Activated T-helper 1 cell treated with Interleukin-2 at 50 U/mL for 16 hours (primary cell): ENCODE results near the gene IREB2.
"Not testable (repeated sequence)": the region's sequence is repeated elsewhere in the genome, so short reads cannot be mapped to it uniquely, and the experiment has no call there.

ENCODE experiments used
- DNase-seq: peaks from one replicate; pipeline ENCODE4 v3.0.0-alpha.2; 2020; ENCODE audit warnings: low read depth

IREB2 gene

GRCh38 chr15:78407608-78408354, 30.2 kb upstream of the IREB2 start:
- DNase-seq, result no peak

DNA sequence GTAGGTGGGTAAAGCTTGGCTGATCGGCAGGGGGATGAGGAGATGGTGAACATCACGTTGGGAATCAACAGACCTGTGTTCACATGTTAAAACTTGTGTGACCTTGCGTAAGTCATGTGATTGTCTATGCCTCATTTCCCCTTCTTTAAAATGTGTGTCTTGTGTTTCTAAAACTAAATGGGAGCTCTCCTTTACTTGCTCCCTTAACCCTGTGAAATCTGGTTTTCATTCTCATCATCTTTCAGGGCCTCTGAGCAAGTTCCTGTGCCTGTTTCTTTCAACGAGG, 29.7 kb upstream of the IREB2 start:
- no peak for DNase-seq

GRCh38 chr15:78408961-78409360, 29.1 kb upstream of the IREB2 start:
- no peak for DNase-seq

DNA sequence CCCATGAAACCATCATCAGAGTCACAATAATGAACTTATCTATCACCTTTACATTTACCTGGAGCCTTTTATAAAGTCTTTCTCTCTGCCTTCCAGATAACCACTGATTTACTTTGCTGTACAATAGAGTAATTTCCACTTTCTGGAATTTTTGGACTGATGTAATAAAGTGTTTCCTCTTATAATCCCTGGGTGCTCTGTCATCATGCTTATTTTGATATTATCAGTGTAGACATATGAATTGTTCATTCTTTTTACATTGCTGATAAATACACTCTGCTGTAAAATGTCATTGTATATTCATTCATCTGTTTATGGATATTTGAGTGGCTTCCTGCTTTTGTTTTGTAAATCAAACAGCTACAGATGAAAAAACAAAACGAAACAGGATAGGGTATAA, 27.0 kb upstream of the IREB2 start:
- DNase-seq, result no peak

- no peak for DNase-seq
These were observed 23.3 kb upstream of the IREB2 start for GRCh38 chr15:78414621-78415250.

DNA sequence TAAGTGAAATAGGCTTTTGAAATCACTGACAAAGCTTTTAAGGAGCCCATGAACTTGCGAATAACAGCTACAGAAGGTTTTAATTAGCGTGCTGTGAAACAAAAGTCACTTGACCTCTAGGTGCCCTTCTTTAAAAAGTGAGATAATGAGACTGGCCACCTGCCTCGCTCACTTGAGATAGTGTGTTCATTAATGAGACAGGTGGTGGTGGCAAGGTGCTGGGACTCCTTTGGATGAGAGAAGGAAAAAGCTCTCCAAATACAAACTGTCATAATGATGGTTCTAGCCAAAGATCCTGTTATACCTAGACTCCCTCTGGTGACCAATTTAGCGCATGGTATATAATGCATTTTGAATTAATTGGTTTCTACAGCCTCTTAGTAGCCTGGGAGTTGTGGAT, 22.7 kb upstream of the IREB2 start:
- no peak for DNase-seq

- no peak for DNase-seq
These were observed 20.0 kb upstream of the IREB2 start for GRCh38 chr15:78417754-78418630.

GRCh38 chr15:78418686-78419085, 19.3 kb upstream of the IREB2 start:
- no peak for DNase-seq

- DNase-seq, result no peak
These were observed 18.6 kb upstream of the IREB2 start for GRCh38 chr15:78419367-78419766.

DNA sequence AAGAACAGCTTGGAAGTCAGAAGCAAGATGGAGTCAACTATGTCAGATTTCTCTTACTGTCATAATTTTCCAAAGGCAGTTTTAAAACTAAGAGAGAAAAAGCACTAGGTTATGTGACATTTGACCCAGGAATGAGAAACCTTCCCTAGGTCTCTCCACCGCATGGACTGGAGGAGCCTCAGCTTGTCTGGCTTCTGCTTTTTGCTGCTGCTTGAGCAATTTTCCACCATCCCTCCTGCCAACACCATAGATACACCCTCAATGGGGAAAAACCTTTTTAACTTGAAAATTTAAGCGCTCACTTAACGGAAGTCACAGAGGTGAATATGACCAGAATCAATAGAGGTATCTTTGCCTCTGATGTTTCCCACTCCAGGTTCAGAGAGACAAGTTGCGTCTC, 17.8 kb upstream of the IREB2 start:
- DNase-seq, result no peak

GRCh38 chr15:78420766-78421165, 17.2 kb upstream of the IREB2 start:
- DNase-seq, result no peak

GRCh38 chr15:78421238-78421965, 16.6 kb upstream of the IREB2 start:
- no peak for DNase-seq

DNA sequence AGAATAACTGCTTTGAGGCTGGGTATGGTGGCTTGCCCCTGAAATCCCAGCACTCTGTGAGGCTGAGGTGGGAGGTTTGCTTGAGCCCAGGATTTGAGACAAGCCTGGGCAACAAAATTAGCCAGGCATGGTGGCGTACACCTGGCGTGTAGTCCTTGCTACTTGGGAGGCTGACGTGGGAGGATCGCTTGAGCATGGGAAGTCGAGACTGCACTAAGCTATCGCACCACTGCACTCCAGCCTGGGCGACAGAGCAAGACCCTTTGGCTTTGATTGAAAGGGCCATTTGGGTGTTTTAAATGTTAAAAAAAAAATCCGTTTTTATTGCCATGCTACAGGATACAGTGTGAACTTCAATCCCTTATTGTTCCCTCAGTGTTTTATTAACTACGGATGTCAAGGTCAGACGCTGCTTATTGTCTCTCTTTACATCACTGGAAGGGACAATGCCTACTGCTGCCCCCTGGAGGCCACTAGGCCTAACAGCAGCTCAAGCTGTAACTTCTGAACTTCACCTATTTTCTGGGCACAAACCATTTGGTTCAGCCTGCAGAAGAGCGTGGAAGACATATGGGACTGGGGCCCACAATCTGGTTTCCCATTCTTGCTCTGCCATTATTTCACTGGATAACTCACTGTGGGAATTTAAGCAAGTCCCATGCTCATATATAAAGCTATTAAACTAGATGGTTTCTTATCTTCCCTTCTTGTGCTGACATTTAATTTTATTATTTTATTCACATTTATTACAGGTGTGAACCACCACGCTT, 15.3 kb upstream of the IREB2 start:
- peak; percentile 34 for DNase-seq

DNA sequence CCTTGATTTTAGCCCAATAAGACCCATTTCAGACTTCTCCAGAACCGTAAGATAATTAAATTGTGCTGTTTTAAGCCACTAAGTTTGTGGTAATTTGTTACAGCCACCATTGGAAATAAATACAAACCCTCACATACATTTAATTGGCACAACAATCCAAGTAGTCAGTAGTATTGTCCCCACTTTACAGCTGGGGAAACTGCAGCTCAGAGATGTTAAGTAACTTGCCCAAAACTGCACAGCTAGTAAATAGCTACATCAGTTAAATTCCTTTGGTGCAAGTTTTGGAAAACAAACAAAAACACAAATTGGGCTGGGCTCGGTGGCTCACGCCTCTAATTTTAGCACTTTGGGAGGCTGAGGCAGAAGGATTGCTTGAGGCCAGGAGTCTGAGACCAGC, 13.3 kb upstream of the IREB2 start:
- DNase-seq, result no peak

DNA sequence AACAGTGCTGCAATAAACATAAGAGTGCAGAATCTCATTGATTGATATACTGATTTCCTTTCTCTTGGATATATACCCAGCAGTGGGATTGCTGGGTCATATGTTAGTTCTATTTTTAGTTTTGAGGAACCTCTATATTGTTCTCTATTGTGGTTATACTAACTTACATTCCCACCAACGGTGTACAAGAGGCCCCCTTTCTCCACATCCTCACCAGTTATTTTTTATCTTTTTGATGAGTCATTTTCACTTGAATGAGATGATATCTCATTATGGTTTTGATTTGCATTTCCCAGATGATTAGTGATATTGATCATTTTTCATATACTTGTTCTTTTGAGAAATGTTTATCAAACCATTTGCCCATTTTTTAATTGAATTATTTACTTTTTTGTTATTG, 12.4 kb upstream of the IREB2 start:
- no peak for DNase-seq

DNA sequence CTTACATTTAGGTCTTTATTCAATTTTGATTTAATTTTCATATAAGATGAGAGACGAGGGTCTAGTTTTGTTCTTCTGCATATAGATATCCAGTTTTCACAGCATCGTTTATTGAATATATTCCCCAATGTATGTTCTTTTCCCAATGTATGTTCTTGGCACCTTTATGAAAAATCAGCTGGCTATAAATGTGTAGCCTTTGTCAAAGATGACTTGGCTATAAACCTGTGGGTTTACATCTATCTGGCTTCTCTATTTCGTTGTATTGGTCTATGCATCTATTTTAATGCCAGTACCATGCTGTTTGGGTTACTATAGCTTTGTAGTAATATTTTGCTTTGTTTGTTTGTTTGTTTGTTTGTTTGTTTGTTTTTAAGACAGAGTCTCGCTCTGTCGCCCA, 11.7 kb upstream of the IREB2 start:
- no peak for DNase-seq

DNA sequence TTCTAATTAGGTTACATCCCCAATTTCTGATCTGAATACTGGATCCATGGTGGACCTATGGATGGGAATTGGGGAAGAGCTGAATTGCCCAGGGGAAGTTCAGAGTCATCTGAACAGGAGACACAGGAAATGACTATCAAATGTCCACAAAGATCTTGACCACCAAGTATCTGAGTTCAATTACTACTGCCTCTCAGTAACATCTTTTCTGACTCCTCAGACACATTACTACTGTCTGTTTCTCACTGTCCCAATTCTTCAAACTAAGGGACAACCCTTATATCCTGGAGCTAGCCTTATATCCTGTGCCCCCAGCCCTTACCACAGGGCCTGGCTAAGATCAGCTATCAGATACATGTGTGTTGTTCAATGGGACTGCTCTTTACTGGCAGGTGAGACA, 10.1 kb upstream of the IREB2 start:
- no peak for DNase-seq

DNA sequence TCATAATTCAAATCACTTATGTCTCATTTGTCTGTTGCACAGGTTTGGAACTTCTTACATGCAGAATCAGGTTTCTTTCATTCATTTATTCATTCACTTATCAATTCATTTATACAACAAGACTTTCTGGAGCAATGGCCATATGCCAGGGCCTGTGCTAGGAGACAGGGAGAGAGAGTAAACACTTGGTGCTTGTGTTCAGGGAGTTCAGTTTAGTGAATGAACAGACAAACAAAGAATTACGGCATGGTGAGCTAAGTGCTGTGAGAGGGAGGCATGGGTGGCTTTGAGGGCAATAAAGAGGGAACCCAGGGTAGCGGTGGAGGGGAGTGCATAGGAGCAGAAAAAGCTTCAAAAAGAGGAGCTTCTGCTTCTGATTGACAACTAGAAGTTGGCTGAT, 8.5 kb upstream of the IREB2 start:
- no peak for DNase-seq

DNA sequence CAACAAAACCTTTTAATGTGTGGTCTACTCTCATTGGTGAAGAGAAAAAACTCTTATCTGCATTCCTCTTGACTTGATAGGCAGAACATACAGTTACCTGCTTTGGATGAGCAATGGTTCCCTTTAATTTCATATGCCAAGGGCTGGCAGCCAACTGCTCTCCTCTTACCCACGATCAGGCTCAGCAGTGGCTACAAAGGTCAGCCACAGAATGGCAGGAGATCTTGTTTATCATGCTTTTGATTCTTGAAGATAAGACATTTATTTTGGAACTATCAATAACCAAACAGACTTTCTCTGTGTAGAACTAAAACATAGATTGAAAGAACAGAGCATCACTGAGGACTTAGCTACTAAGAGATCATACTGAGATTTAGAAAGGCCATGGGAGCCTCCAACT, 6.1 kb upstream of the IREB2 start:
- no peak for DNase-seq

- no peak for DNase-seq
These were observed 5.4 kb upstream of the IREB2 start for GRCh38 chr15:78432664-78433063.

GRCh38 chr15:78434134-78434533, 3.9 kb upstream of the IREB2 start:
- DNase-seq, result no peak

DNA sequence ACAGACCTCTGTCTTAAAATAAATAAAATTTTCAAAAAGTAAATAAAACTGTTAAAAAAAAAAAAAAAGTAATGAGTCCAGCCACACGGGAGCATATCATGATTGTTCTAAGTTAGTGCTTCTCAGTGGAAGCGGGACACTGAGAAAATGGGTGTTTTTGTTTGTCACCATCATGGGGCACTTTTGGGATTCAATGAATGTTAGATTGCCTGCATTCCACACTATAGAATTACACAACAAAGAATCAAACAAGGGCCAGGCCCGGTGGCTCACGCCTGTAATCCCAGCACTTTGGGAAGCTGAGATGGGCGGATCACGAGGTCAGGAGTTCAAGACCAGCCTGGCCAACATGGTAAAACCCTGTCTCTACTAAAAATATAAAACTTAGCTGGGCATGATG, 3.3 kb upstream of the IREB2 start:
- DNase-seq, result not testable (repeated sequence)
